CD4-positive, alpha-beta T cell treated with Interferon alpha-2 for 1 hour (primary cell): ENCODE measurements around the gene ADAMTSL3.

Experiments used
- DNase-seq, 2 donors: peaks; one replicate each; pipeline ENCODE4 v3.0.0-alpha.2; 2020 to 2022

The ADAMTSL3 gene

GRCh38 chr15:83842281-83842680, 188.4 kb downstream of the ADAMTSL3 start:
- DNase-seq, result no peak

GRCh38 chr15:83843471-83843871, 189.5 kb downstream of the ADAMTSL3 start:
- no peak for DNase-seq

- no peak for DNase-seq
Observed at GRCh38 chr15:83844742-83845141, 190.8 kb downstream of the ADAMTSL3 start.

GRCh38 chr15:83845230-83845629, 191.3 kb downstream of the ADAMTSL3 start:
- no peak for DNase-seq

GRCh38 chr15:83846847-83847246, 192.9 kb downstream of the ADAMTSL3 start:
- no peak for DNase-seq

- DNase-seq, result no peak
Observed at GRCh38 chr15:83848315-83849050, 194.6 kb downstream of the ADAMTSL3 start.

- DNase-seq, result no peak
Observed at GRCh38 chr15:83850015-83850414, 196.1 kb downstream of the ADAMTSL3 start.

GRCh38 chr15:83850501-83851245, 196.8 kb downstream of the ADAMTSL3 start:
- DNase-seq, result no peak

- DNase-seq, result no peak
Observed at GRCh38 chr15:83853232-83853631, 199.3 kb downstream of the ADAMTSL3 start.

GRCh38 chr15:83854321-83854720, 200.4 kb downstream of the ADAMTSL3 start:
- no peak for DNase-seq

GRCh38 chr15:83854950-83855707, 201.2 kb downstream of the ADAMTSL3 start:
- no peak for DNase-seq

GRCh38 chr15:83855956-83856355, 202.0 kb downstream of the ADAMTSL3 start:
- no peak for DNase-seq

GRCh38 chr15:83858820-83859505, 205.0 kb downstream of the ADAMTSL3 start:
- no peak for DNase-seq

- DNase-seq, result no peak
Observed at GRCh38 chr15:83866692-83867091, 212.8 kb downstream of the ADAMTSL3 start.

- no peak for DNase-seq
Observed at GRCh38 chr15:83869341-83869740, 215.4 kb downstream of the ADAMTSL3 start.

GRCh38 chr15:83871808-83872559, 218.1 kb downstream of the ADAMTSL3 start:
- no peak for DNase-seq

GRCh38 chr15:83873966-83874365, 220.0 kb downstream of the ADAMTSL3 start:
- DNase-seq, result no peak

- no peak for DNase-seq
Observed at GRCh38 chr15:83880529-83880928, 226.6 kb downstream of the ADAMTSL3 start.

- DNase-seq, result no peak
Observed at GRCh38 chr15:83881156-83881555, 227.2 kb downstream of the ADAMTSL3 start.

GRCh38 chr15:83886321-83886720, 232.4 kb downstream of the ADAMTSL3 start:
- no peak for DNase-seq

GRCh38 chr15:83887404-83887803, 233.5 kb downstream of the ADAMTSL3 start:
- DNase-seq, result no peak

GRCh38 chr15:83887961-83888360, 234.0 kb downstream of the ADAMTSL3 start:
- no peak for DNase-seq
